ENCODE data around the gene ZNF616. TPM values are rescaled to one million over a fixed set of nuclear protein-coding genes. Genes with fewer than 3 reads are reported as not detected.

The ZNF616 gene
- total RNA-seq, 6 experiments from 2014 or later: 1.9 to 6.2 (median 4.2) TPM

- no peak overlapping the region for H3K4me3 ChIP-seq
- H3K27me3 ChIP-seq: no peaks in the 10 kb centered on the region
- H3K27ac ChIP-seq: no peak overlapping the region
- TF ChIP-seq CTCF (IDR thresholded peaks at IDR 0.05): no peak
- TF ChIP-seq POLR2A (IDR thresholded peaks at IDR 0.05): no peak
- no peaks in the 10 kb centered on the region for H3K4me1 ChIP-seq
- peaks cover 7 to 75% (median 27%) of the 10 kb centered on the region in 4 donors for H3K9me3 ChIP-seq
- DNase-seq (no peak), ATAC-seq (no peak)
- intact Hi-C loops (cut with DNase I): no loop called here
- 93% methylated on average over 6 of the region's 6 CpGs for WGBS (ENCODE audit: insufficient coverage, low coverage, low lambda C conversion rate, missing lambda C conversion rate)
- peaks cover 0 to 59% (median 13%) of the 10 kb centered on the region in 4 donors for H3K36me3 ChIP-seq
These were observed 73.4 kb downstream of the ZNF616 start for GRCh38 chr19:52066258-52066863.

DNA sequence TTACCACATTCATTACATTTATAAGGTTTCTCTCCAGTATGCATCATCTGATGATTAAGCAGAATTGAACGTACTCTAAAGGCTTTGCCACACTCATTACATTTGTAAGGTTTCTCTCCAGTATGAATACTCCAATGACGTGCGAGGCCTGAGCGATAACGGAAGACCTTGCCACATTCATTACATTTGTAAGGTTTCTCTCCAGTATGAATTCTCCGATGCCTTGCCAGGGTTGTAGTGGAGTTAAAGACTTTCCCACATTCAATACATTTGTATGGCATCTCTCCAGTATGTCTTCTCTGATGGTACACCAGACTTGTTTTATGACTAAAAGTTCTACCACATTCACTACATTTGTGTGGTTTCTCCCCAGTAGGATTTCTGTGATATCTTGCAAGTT lies 74.3 kb downstream of the ZNF616 start:
- Histone ChIP-seq H3K4me3 (no peak overlapping the region), H3K27me3 (no peaks in the 10 kb centered on the region), H3K36me3 (peaks cover 0 to 50% (median 10%) of the 10 kb centered on the region in 4 donors), H3K27ac (no peak overlapping the region), H3K9me3 (peaks cover 7 to 73% (median 24%) of the 10 kb centered on the region in 4 donors), H3K4me1 (no peaks in the 10 kb centered on the region)
- ATAC-seq (no peak), DNase-seq (no peak)
- 96% methylated on average over 6 of the region's 6 CpGs for WGBS (ENCODE audit: insufficient coverage, low coverage, low lambda C conversion rate, missing lambda C conversion rate)
- TF ChIP-seq POLR2A (IDR thresholded peaks at IDR 0.05) (no peak), CTCF (IDR thresholded peaks at IDR 0.05) (no peak)
- intact Hi-C loops (cut with DNase I): no loop called here

Small RNA genes within 50 kb of the gene (small RNA-seq; reads per million reads assigned to genes)
- gene RPL37P23: 0 reads per million in 2 experiments

Other genes with a start within 250 kb of the ZNF616 start
- gene ZNF649, start 234.9 kb downstream of the ZNF616 start, total RNA-seq: 1 to 10 TPM; 2.0 to 5.4 (median 2.4) TPM
- gene ZNF613, start 212.5 kb downstream of the ZNF616 start, total RNA-seq: 1 to 10 TPM in 5 of 6 experiments, under 1 TPM in 1; 0.87 to 2.7 (median 2.2) TPM
- gene ZNF350, start 153.1 kb downstream of the ZNF616 start, total RNA-seq: 1 to 10 TPM; 2.5 to 5.8 (median 3.4) TPM
- 1 to 10 TPM; 1.2 to 5.0 (median 3.3) TPM for gene ZNF615, start 131.7 kb downstream of the ZNF616 start, total RNA-seq
- 1 to 10 TPM; 1.2 to 2.7 (median 1.6) TPM for gene ZNF614, start 111.6 kb downstream of the ZNF616 start, total RNA-seq
- gene ZNF432, start 91.1 kb downstream of the ZNF616 start, total RNA-seq: 1 to 10 TPM in 5 of 6 experiments, under 1 TPM in 1; 0.86 to 3.9 (median 3.3) TPM
- 1 to 10 TPM; 2.8 to 8.7 (median 5.8) TPM for gene ZNF841, start 44.2 kb downstream of the ZNF616 start, total RNA-seq
- 1 to 10 TPM; 1.5 to 3.7 (median 2.8) TPM for gene ZNF836, start 31.7 kb upstream of the ZNF616 start, total RNA-seq
- 10 to 100 TPM; 59.4 to 93.0 (median 82.4) TPM for gene PPP2R1A, start 50.1 kb upstream of the ZNF616 start, total RNA-seq
- 1 to 10 TPM; 2.3 to 6.0 (median 4.9) TPM for gene ZNF766, start 129.6 kb upstream of the ZNF616 start, total RNA-seq
- 1 to 10 TPM; 3.7 to 7.1 (median 5.3) TPM for gene ZNF480, start 157.2 kb upstream of the ZNF616 start, total RNA-seq
- under 1 TPM in 5 of 6 experiments, not detected in 1; 0.16 to 0.51 (median 0.39) TPM for gene ZNF610, start 196.3 kb upstream of the ZNF616 start, total RNA-seq
- 1 to 10 TPM; 1.0 to 2.9 (median 2.3) TPM for gene ZNF880, start 230.0 kb upstream of the ZNF616 start, total RNA-seq